HG03469 (cell line): ENCODE measurements around the gene RARRES1.

Source experiments
- ATAC-seq: cut with Tn5 transposase; IDR thresholded peaks from one replicate; pipeline ENCODE4 v1.9.1; 2021; ENCODE audit warnings: mild to moderate bottlenecking, moderate library complexity, moderate number of reproducible peaks; ENCODE audit not compliant: unreplicated experiment

Gene RARRES1

GRCh38 chr3:158766364-158766763 lies 34.1 kb upstream of the RARRES1 start:
- ATAC-seq = no peak

GRCh38 chr3:158765518-158766205 lies 33.4 kb upstream of the RARRES1 start:
- ATAC-seq = no peak

GRCh38 chr3:158763421-158763820 lies 31.2 kb upstream of the RARRES1 start:
- ATAC-seq = no peak

GRCh38 chr3:158762701-158763100 lies 30.4 kb upstream of the RARRES1 start:
- ATAC-seq = no peak

GRCh38 chr3:158761350-158761749 lies 29.1 kb upstream of the RARRES1 start:
- ATAC-seq = no peak

GRCh38 chr3:158755421-158755820 lies 23.2 kb upstream of the RARRES1 start:
- no peak for ATAC-seq

- ATAC-seq = no peak
Observed at GRCh38 chr3:158753854-158754253, 21.6 kb upstream of the RARRES1 start.

GRCh38 chr3:158751316-158751715 lies 19.1 kb upstream of the RARRES1 start:
- ATAC-seq = no peak

GRCh38 chr3:158750016-158750415 lies 17.8 kb upstream of the RARRES1 start:
- ATAC-seq = no peak

- no peak for ATAC-seq
Observed at GRCh38 chr3:158749526-158749925, 17.3 kb upstream of the RARRES1 start.

GRCh38 chr3:158748237-158748828 lies 16.1 kb upstream of the RARRES1 start:
- no peak for ATAC-seq

GRCh38 chr3:158747417-158747816 lies 15.2 kb upstream of the RARRES1 start:
- no peak for ATAC-seq

- ATAC-seq = no peak
Observed at GRCh38 chr3:158745551-158745950, 13.3 kb upstream of the RARRES1 start.

- no peak for ATAC-seq
Observed at GRCh38 chr3:158744567-158745288, 12.5 kb upstream of the RARRES1 start.

GRCh38 chr3:158743664-158744566 lies 11.7 kb upstream of the RARRES1 start:
- no peak for ATAC-seq

GRCh38 chr3:158742871-158743663 lies 10.8 kb upstream of the RARRES1 start:
- no peak for ATAC-seq

GRCh38 chr3:158739661-158740060 lies 7.4 kb upstream of the RARRES1 start:
- no peak for ATAC-seq

- no peak for ATAC-seq
Observed at GRCh38 chr3:158739078-158739477, 6.8 kb upstream of the RARRES1 start.

- ATAC-seq = no peak
Observed at GRCh38 chr3:158738653-158739052, 6.4 kb upstream of the RARRES1 start.

GRCh38 chr3:158737976-158738615 lies 5.8 kb upstream of the RARRES1 start:
- no peak for ATAC-seq
